Gastrocnemius medialis (tissue), 4 donors: ENCODE measurements around the gene LGALS9C. TPM values are rescaled to one million over a fixed set of nuclear protein-coding genes. Genes with fewer than 3 reads are reported as not detected.
"Not testable (repeated sequence)": the region's sequence is repeated elsewhere in the genome, so short reads cannot be mapped to it uniquely, and the experiment has no call there.

Experiments used
- ATAC-seq, 2 donors: fragments of 150-250 bp; one replicate each; pipeline ENCODE4 v1.9.1; 2016
- DNase-seq, 2 donors: peaks; one replicate each; pipeline ENCODE4 v3.0.0-alpha.2; 2019
- H3K27ac ChIP-seq, 4 donors: fragments of 200-600 bp; sonication (generic); 1 replicate in 1 of 4; 2 replicates in 3 of 4; pipeline ENCODE4 v1.5.1; 2016 to 2018; ENCODE audit warnings: mild to moderate bottlenecking in 2 of 4, moderate library complexity in 1 of 4
- H3K27me3 ChIP-seq, 3 donors: fragments of 200-600 bp; sonication (generic) in 2 of 3; 1 replicate in 1 of 3; 2 replicates in 2 of 3; pipeline versions ENCODE4 v1.5.1 to v1.6.0; 2016 to 2019; ENCODE audit warnings: mild to moderate bottlenecking in 1 of 3, moderate library complexity in 1 of 3
- H3K36me3 ChIP-seq, 2 donors: fragments of 200-600 bp; sonication (generic) in 1 of 2; one replicate each; pipeline ENCODE4 v1.5.1; 2017 to 2018
- H3K4me1 ChIP-seq, 2 donors: fragments of 200-600 bp; sonication (generic) in 1 of 2; one replicate each; pipeline ENCODE4 v1.5.1; 2016 to 2017; ENCODE audit warnings: mild to moderate bottlenecking in 2 of 2
- H3K4me3 ChIP-seq, 4 donors: fragments of 200-600 bp; sonication (generic) in 3 of 4; 1 replicate in 1 of 4; 2 replicates in 3 of 4; pipeline ENCODE4 v1.5.1; 2016 to 2019; ENCODE audit warnings: mild to moderate bottlenecking in 2 of 4
- H3K9me3 ChIP-seq, 3 donors: fragments of 200-600 bp; sonication (generic) in 2 of 3; 1 replicate in 1 of 3; 2 replicates in 2 of 3; pipeline ENCODE4 v1.5.1; 2016 to 2019
- in situ Hi-C, 4 donors: fragments of 200-750 bp; cut with MboI; loops; one replicate each; pipeline versions ENCODE4 v1.15.0 to v1.8.0; 2017; ENCODE audit warnings: low sequenced_read_pairs in 4 of 4
- intact Hi-C: fragments of 100-400 bp; cut with DNase I; formaldehyde crosslinking; loops from one replicate; pipeline ENCODE4 v1.15.1; 2023; ENCODE audit warnings: low total_unique reads
- total RNA-seq, 4 donors: library from RNA; depleted of rRNA; stranded (reverse); fragments of >200 nt; gene quantifications; one replicate each; pipeline versions ENCODE4 v1.1.0 to v1.2.3, GENCODE V29; 2016

The LGALS9C gene
- total RNA-seq, 4 donors from 2014 or later = 0.22 TPM; not detected in 3

- in situ Hi-C loops, ATAC-seq, DNase-seq, H3K9me3 ChIP-seq, H3K27ac ChIP-seq, H3K27me3 ChIP-seq, intact Hi-C loops, H3K36me3 ChIP-seq, H3K4me1 ChIP-seq, H3K4me3 ChIP-seq: not testable (repeated sequence)
Measured at GRCh38 chr17:18500816-18501215, 24.2 kb downstream of the LGALS9C start.

- H3K4me3 ChIP-seq, H3K4me1 ChIP-seq, ATAC-seq, H3K9me3 ChIP-seq, intact Hi-C loops, H3K36me3 ChIP-seq, H3K27ac ChIP-seq, in situ Hi-C loops, H3K27me3 ChIP-seq, DNase-seq: not testable (repeated sequence)
Measured at GRCh38 chr17:18503221-18503620, 26.6 kb downstream of the LGALS9C start.

GRCh38 chr17:18507729-18508128 is 31.1 kb downstream of the LGALS9C start:
- H3K36me3 ChIP-seq, in situ Hi-C loops, H3K4me1 ChIP-seq, H3K4me3 ChIP-seq, H3K9me3 ChIP-seq, intact Hi-C loops, DNase-seq, H3K27me3 ChIP-seq, H3K27ac ChIP-seq: not testable (repeated sequence)
- ATAC-seq = peak; percentile 60 to 83

- H3K27me3 ChIP-seq, H3K4me1 ChIP-seq, intact Hi-C loops, DNase-seq, H3K27ac ChIP-seq, H3K9me3 ChIP-seq, H3K4me3 ChIP-seq, H3K36me3 ChIP-seq, ATAC-seq, in situ Hi-C loops: not testable (repeated sequence)
Measured at GRCh38 chr17:18508667-18509066, 32.1 kb downstream of the LGALS9C start.

GRCh38 chr17:18521100-18521499 is 44.5 kb downstream of the LGALS9C start:
- intact Hi-C loops, in situ Hi-C loops, H3K4me1 ChIP-seq: not testable (repeated sequence)

GRCh38 chr17:18525015-18525414 is 48.4 kb downstream of the LGALS9C start:
- H3K36me3 ChIP-seq, H3K4me3 ChIP-seq, in situ Hi-C loops, H3K27ac ChIP-seq, H3K9me3 ChIP-seq, DNase-seq, H3K4me1 ChIP-seq, ATAC-seq, H3K27me3 ChIP-seq, intact Hi-C loops: not testable (repeated sequence)

More at GRCh38 chr17:18521100-18521499, 44.5 kb downstream of the LGALS9C start:
- ATAC-seq, H3K27ac ChIP-seq, H3K27me3 ChIP-seq, H3K36me3 ChIP-seq, H3K4me3 ChIP-seq, H3K9me3 ChIP-seq, DNase-seq: not testable (repeated sequence)

- H3K4me1 ChIP-seq, H3K27me3 ChIP-seq, H3K36me3 ChIP-seq, DNase-seq, H3K4me3 ChIP-seq, in situ Hi-C loops, ATAC-seq, H3K27ac ChIP-seq, intact Hi-C loops, H3K9me3 ChIP-seq: not testable (repeated sequence)
Measured at GRCh38 chr17:18526168-18526800, 49.7 kb downstream of the LGALS9C start.

GRCh38 chr17:18527354-18527753 is 50.8 kb downstream of the LGALS9C start:
- in situ Hi-C loops, H3K27me3 ChIP-seq, H3K4me3 ChIP-seq, H3K9me3 ChIP-seq, H3K4me1 ChIP-seq, intact Hi-C loops, DNase-seq, H3K27ac ChIP-seq, H3K36me3 ChIP-seq, ATAC-seq: not testable (repeated sequence)

- H3K9me3 ChIP-seq, H3K27ac ChIP-seq, ATAC-seq, intact Hi-C loops, H3K4me1 ChIP-seq, H3K4me3 ChIP-seq, in situ Hi-C loops, H3K27me3 ChIP-seq, H3K36me3 ChIP-seq, DNase-seq: not testable (repeated sequence)
Measured at GRCh38 chr17:18528435-18528834, 51.8 kb downstream of the LGALS9C start.

GRCh38 chr17:18528899-18529500 is 52.4 kb downstream of the LGALS9C start:
- DNase-seq, ATAC-seq, H3K27me3 ChIP-seq, H3K4me3 ChIP-seq, intact Hi-C loops, H3K27ac ChIP-seq, H3K36me3 ChIP-seq, H3K4me1 ChIP-seq, H3K9me3 ChIP-seq, in situ Hi-C loops: not testable (repeated sequence)

GRCh38 chr17:18530405-18530804 is 53.8 kb downstream of the LGALS9C start:
- H3K27ac ChIP-seq, ATAC-seq, DNase-seq, H3K9me3 ChIP-seq, H3K4me1 ChIP-seq, H3K4me3 ChIP-seq, H3K27me3 ChIP-seq, H3K36me3 ChIP-seq, intact Hi-C loops, in situ Hi-C loops: not testable (repeated sequence)

- H3K27me3 ChIP-seq, H3K27ac ChIP-seq, H3K4me3 ChIP-seq, H3K4me1 ChIP-seq, H3K36me3 ChIP-seq, intact Hi-C loops, H3K9me3 ChIP-seq, in situ Hi-C loops: not testable (repeated sequence)
- peak; percentile 93 to 95 for ATAC-seq
- DNase-seq = peak in 1 of 2 donors; percentile 14
Measured at GRCh38 chr17:18542234-18542633, 65.6 kb downstream of the LGALS9C start.
